SU-DHL-6 (cell line): ENCODE data around the gene YAF2.

ENCODE experiments used
- EZH2phosphoT487 ChIP-seq: fragments of 200-600 bp; sonication (generic), shearing (Covaris generic); conservative IDR thresholded peaks from 2 replicates; pipeline ENCODE4 v1.6.1; 2018; ENCODE audit warnings: mild to moderate bottlenecking, antibody characterized with exemption, low read length, moderate library complexity, mixed read lengths
- TF ChIP-seq, protein P1 (sequence below): fragments of 200-600 bp; sonication (generic); IDR thresholded peaks from one replicate; pipeline ENCODE4 v1.5.1; 2017; ENCODE audit warnings: antibody characterized with exemption, mild to moderate bottlenecking, low read length, moderate library complexity; ENCODE audit not compliant: insufficient read depth, poor library complexity, severe bottlenecking

DNA sequence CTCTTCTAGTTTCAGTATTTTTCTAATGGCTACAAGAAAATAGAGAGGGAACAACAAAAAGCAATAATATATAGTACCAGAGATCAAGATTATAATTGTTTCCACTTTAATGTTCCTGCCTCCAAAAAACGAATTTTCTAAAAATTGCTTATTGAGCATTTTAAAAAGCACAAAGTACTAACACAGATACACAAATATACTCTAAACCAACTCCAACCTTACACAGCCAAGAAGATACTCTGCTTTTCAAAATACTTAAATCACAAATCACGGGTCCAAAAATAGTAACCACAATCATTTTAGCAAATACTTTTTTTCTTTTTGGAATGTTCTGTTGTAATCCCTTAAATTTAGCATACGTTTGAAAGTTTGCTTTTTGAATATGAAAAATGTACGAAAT is 2.0 kb downstream of the YAF2 start:
- TF ChIP-seq, protein P1, sequence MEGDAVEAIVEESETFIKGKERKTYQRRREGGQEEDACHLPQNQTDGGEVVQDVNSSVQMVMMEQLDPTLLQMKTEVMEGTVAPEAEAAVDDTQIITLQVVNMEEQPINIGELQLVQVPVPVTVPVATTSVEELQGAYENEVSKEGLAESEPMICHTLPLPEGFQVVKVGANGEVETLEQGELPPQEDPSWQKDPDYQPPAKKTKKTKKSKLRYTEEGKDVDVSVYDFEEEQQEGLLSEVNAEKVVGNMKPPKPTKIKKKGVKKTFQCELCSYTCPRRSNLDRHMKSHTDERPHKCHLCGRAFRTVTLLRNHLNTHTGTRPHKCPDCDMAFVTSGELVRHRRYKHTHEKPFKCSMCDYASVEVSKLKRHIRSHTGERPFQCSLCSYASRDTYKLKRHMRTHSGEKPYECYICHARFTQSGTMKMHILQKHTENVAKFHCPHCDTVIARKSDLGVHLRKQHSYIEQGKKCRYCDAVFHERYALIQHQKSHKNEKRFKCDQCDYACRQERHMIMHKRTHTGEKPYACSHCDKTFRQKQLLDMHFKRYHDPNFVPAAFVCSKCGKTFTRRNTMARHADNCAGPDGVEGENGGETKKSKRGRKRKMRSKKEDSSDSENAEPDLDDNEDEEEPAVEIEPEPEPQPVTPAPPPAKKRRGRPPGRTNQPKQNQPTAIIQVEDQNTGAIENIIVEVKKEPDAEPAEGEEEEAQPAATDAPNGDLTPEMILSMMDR: no peak
- no peak for TF ChIP-seq EZH2phosphoT487
